Muscle of leg (tissue), 11 donors: Measurements from ENCODE around the gene SOX1. TPM values are rescaled to one million over a fixed set of nuclear protein-coding genes. Genes with fewer than 3 reads are reported as not detected.

ENCODE experiments used
- DNase-seq: peaks from one replicate; pipeline ENCODE4 v3.0.0; 2013
- H3K27ac ChIP-seq: one replicate; pipeline ENCODE4 v1.5.1; 2013; ENCODE audit warnings: mild to moderate bottlenecking, low read length, control low read depth
- H3K27me3 ChIP-seq: one replicate; pipeline ENCODE4 v1.6.1; 2013; ENCODE audit warnings: low read length; ENCODE audit not compliant: control insufficient read depth, insufficient read depth
- H3K36me3 ChIP-seq: one replicate; pipeline ENCODE4 v1.6.1; 2013; ENCODE audit warnings: low read length; ENCODE audit not compliant: control insufficient read depth, insufficient read depth
- H3K4me1 ChIP-seq: one replicate; pipeline ENCODE4 v1.6.1; 2013; ENCODE audit warnings: low read length; ENCODE audit not compliant: control insufficient read depth, insufficient read depth
- H3K4me3 ChIP-seq: one replicate; pipeline ENCODE4 v1.5.1; 2013; ENCODE audit warnings: low read length, control low read depth
- H3K9me3 ChIP-seq: replicated peaks from 2 replicates; pipeline ENCODE4 v1.6.1; 2013; ENCODE audit warnings: low read depth, low read length; ENCODE audit not compliant: control insufficient read depth
- WGBS: methylation state at CpG from one replicate; pipeline ENCODE4 v1.1.5; 2013; ENCODE audit warnings: missing lambda C conversion rate; ENCODE audit not compliant: insufficient coverage; 5-methylcytosine and 5-hydroxymethylcytosine counted together
- polyA plus RNA-seq, 8 donors: library from polyadenylated mRNA; unstranded; fragments of 120-200 nt; gene quantifications; one replicate each; pipeline versions ENCODE4 v1.2.1 to v1.2.3, GENCODE V29; 2013; ENCODE audit warnings: inconsistent platforms in 1 of 8, low replicate concordance in 1 of 8; ENCODE audit not compliant: insufficient read length in 8 of 8, insufficient read depth in 1 of 8
- total RNA-seq: library from RNA; stranded (reverse); fragments of 120-200 nt; gene quantifications from one replicate; pipeline ENCODE4 v1.2.4, GENCODE V29; 2013

Gene SOX1
- total and polyA plus RNA-seq, 9 donors = 0.04 to 0.08 (median 0.05) TPM; not detected in 6

GRCh38 chr13:112105244-112105681 is 38.3 kb downstream of the SOX1 start:
- H3K36me3 ChIP-seq = no peaks in the 10 kb centered on the region
- peaks cover 17% of the 10 kb centered on the region for H3K4me1 ChIP-seq
- DNase-seq = no peak
- peaks cover 91% of the 10 kb centered on the region for H3K27me3 ChIP-seq
- H3K4me3 ChIP-seq = no peak overlapping the region
- H3K27ac ChIP-seq = no peak overlapping the region
- under 1% methylated on average over 31 of the region's 35 CpGs for WGBS
- H3K9me3 ChIP-seq = no peaks in the 10 kb centered on the region

GRCh38 chr13:112105892-112106291 is 38.9 kb downstream of the SOX1 start:
- H3K36me3 ChIP-seq = no peaks in the 10 kb centered on the region
- H3K27ac ChIP-seq = no peak overlapping the region
- peaks cover 85% of the 10 kb centered on the region for H3K27me3 ChIP-seq
- H3K9me3 ChIP-seq = no peaks in the 10 kb centered on the region
- DNase-seq = peak; percentile 16
- H3K4me1 ChIP-seq = peaks cover 17% of the 10 kb centered on the region
- WGBS = 0% methylated on average over 20 of the region's 21 CpGs
- H3K4me3 ChIP-seq = no peak overlapping the region

- H3K27ac ChIP-seq = no peak overlapping the region
- no peaks in the 10 kb centered on the region for H3K9me3 ChIP-seq
- 4% methylated on average over 28 of the region's 36 CpGs for WGBS
- no peaks in the 10 kb centered on the region for H3K36me3 ChIP-seq
- no peak overlapping the region for H3K4me3 ChIP-seq
- H3K4me1 ChIP-seq = peaks cover 17% of the 10 kb centered on the region
- DNase-seq = no peak
- H3K27me3 ChIP-seq = peaks cover 82% of the 10 kb centered on the region
These were observed 39.7 kb downstream of the SOX1 start for GRCh38 chr13:112106478-112107141.

- H3K4me1 ChIP-seq = peaks cover 17% of the 10 kb centered on the region
- 26% methylated on average over 7 of the region's 18 CpGs for WGBS
These were observed 40.3 kb downstream of the SOX1 start for GRCh38 chr13:112107289-112107688.

GRCh38 chr13:112110479-112110878 is 43.5 kb downstream of the SOX1 start:
- Histone ChIP-seq H3K36me3 (no peaks in the 10 kb centered on the region), H3K27me3 (peaks cover 67% of the 10 kb centered on the region), H3K27ac (no peak overlapping the region), H3K4me1 (peaks cover 6% of the 10 kb centered on the region), H3K9me3 (no peaks in the 10 kb centered on the region), H3K4me3 (no peak overlapping the region)
- no peak for DNase-seq

More at GRCh38 chr13:112107289-112107688, 40.3 kb downstream of the SOX1 start:
- no peak overlapping the region for H3K27ac ChIP-seq
- H3K9me3 ChIP-seq = no peaks in the 10 kb centered on the region
- no peak for DNase-seq
- no peak overlapping the region for H3K4me3 ChIP-seq
- H3K36me3 ChIP-seq = no peaks in the 10 kb centered on the region
- peaks cover 80% of the 10 kb centered on the region for H3K27me3 ChIP-seq

GRCh38 chr13:112111239-112111857 is 44.4 kb downstream of the SOX1 start:
- no CpG with 5 or more reads among the region's 10 CpGs for WGBS
- peaks cover 2% of the 10 kb centered on the region for H3K4me1 ChIP-seq
- no peaks in the 10 kb centered on the region for H3K9me3 ChIP-seq
- H3K27ac ChIP-seq = no peak overlapping the region
- no peaks in the 10 kb centered on the region for H3K36me3 ChIP-seq
- DNase-seq = no peak
- H3K4me3 ChIP-seq = no peak overlapping the region
- H3K27me3 ChIP-seq = peaks cover 65% of the 10 kb centered on the region

GRCh38 chr13:112112534-112113276 is 45.8 kb downstream of the SOX1 start:
- H3K4me3 ChIP-seq = no peak overlapping the region
- DNase-seq = no peak
- no peaks in the 10 kb centered on the region for H3K9me3 ChIP-seq
- H3K36me3 ChIP-seq = no peaks in the 10 kb centered on the region
- WGBS = 81% methylated on average over 11 of the region's 15 CpGs
- peaks cover 59% of the 10 kb centered on the region for H3K27me3 ChIP-seq
- H3K27ac ChIP-seq = no peak overlapping the region
- peaks cover 5% of the 10 kb centered on the region for H3K4me1 ChIP-seq

GRCh38 chr13:112113348-112113747 is 46.4 kb downstream of the SOX1 start:
- no peak for DNase-seq
- Histone ChIP-seq H3K27ac (no peak overlapping the region), H3K9me3 (no peaks in the 10 kb centered on the region), H3K4me1 (peaks cover 5% of the 10 kb centered on the region), H3K4me3 (no peak overlapping the region), H3K36me3 (no peaks in the 10 kb centered on the region), H3K27me3 (peaks cover 59% of the 10 kb centered on the region)
- 37% methylated on average over 6 of the region's 7 CpGs for WGBS

- WGBS = 70% methylated on average over 4 of the region's 4 CpGs
- Histone ChIP-seq H3K4me1 (peaks cover 5% of the 10 kb centered on the region), H3K27me3 (peaks cover 59% of the 10 kb centered on the region), H3K9me3 (no peaks in the 10 kb centered on the region), H3K27ac (no peak overlapping the region), H3K4me3 (no peak overlapping the region), H3K36me3 (no peaks in the 10 kb centered on the region)
- DNase-seq = no peak
These were observed 46.9 kb downstream of the SOX1 start for GRCh38 chr13:112113851-112114250.

- Histone ChIP-seq H3K4me1 (peaks cover 5% of the 10 kb centered on the region), H3K4me3 (no peak overlapping the region), H3K27me3 (peaks cover 58% of the 10 kb centered on the region), H3K36me3 (no peaks in the 10 kb centered on the region), H3K27ac (no peak overlapping the region), H3K9me3 (no peaks in the 10 kb centered on the region)
- DNase-seq = no peak
- WGBS = 68% methylated on average over 11 of the region's 11 CpGs
These were observed 47.4 kb downstream of the SOX1 start for GRCh38 chr13:112114391-112114790.
